ENCODE data around the gene FAM187B. TPM values are rescaled to one million over a fixed set of nuclear protein-coding genes. Genes with fewer than 3 reads are reported as not detected.

Gene FAM187B
- total and polyA plus RNA-seq, 12 donors: 0.06 to 0.48 (median 0.16) TPM; not detected in 8

- 76 to 83% (median 81%) methylated on average over 6 of the region's 6 CpGs for WGBS, 4 donors
- Histone ChIP-seq H3K27ac (no peak overlapping the region), H3K27me3 (no peaks in the 10 kb centered on the region), H3K4me1 (replicated peaks in 1 of 2) (no peaks in the 10 kb centered on the region), H3K4me3 (no peak overlapping the region), H3K36me3 (replicated peaks in 1 of 2) (no peaks in the 10 kb centered on the region), H3K9me3 (replicated peaks in 1 of 3) (peaks cover 0 to 2% (median 0%) of the 10 kb centered on the region in 3 donors)
- TF ChIP-seq CTCF (IDR thresholded peaks at IDR 0.05) (no peak), POLR2A (IDR thresholded peaks at IDR 0.05) (no peak)
- peak in 2 of 7 donors; percentile 18 to 45 for DNase-seq
- intact Hi-C loops (cut with DNase I): no loop called here
Observed at GRCh38 chr19:35236638-35237400, 8.3 kb upstream of the FAM187B start.

GRCh38 chr19:35232912-35233311, 4.4 kb upstream of the FAM187B start:
- intact Hi-C loops (cut with DNase I): no loop called here
- Histone ChIP-seq H3K9me3 (replicated peaks in 1 of 3) (no peaks in the 10 kb centered on the region), H3K4me1 (replicated peaks in 1 of 2) (no peaks in the 10 kb centered on the region), H3K36me3 (replicated peaks in 1 of 2) (no peaks in the 10 kb centered on the region), H3K4me3 (no peak overlapping the region), H3K27ac (no peak overlapping the region), H3K27me3 (no peaks in the 10 kb centered on the region)
- DNase-seq: no peak
- 68 to 72% (median 71%) methylated on average over 5 of the region's 5 CpGs for WGBS, 4 donors
- TF ChIP-seq CTCF (IDR thresholded peaks at IDR 0.05): no peak
- TF ChIP-seq POLR2A (IDR thresholded peaks at IDR 0.05): no peak

- 86 to 94% (median 92%) methylated on average over 13 to 14 of the region's 14 CpGs for WGBS, 4 donors
- TF ChIP-seq POLR2A (IDR thresholded peaks at IDR 0.05) (no peak), CTCF (IDR thresholded peaks at IDR 0.05) (no peak)
- Histone ChIP-seq H3K9me3 (replicated peaks in 1 of 3) (no peaks in the 10 kb centered on the region), H3K27ac (no peak overlapping the region), H3K27me3 (no peaks in the 10 kb centered on the region), H3K4me1 (replicated peaks in 1 of 2) (no peaks in the 10 kb centered on the region), H3K4me3 (no peak overlapping the region), H3K36me3 (replicated peaks in 1 of 2) (no peaks in the 10 kb centered on the region)
- DNase-seq: peak in 5 of 7 donors; percentile 3 to 27 (median 11)
- intact Hi-C loops (cut with DNase I): no loop called here
Observed at GRCh38 chr19:35231956-35232645, 3.6 kb upstream of the FAM187B start.

GRCh38 chr19:35229601-35230000, 1.1 kb upstream of the FAM187B start:
- DNase-seq: peak in 2 of 7 donors; percentile 9 to 20
- TF ChIP-seq POLR2A (IDR thresholded peaks at IDR 0.05) (no peak), CTCF (IDR thresholded peaks at IDR 0.05) (no peak)
- no peaks in the 10 kb centered on the region for H3K36me3 ChIP-seq (replicated peaks in 1 of 2)
- no peaks in the 10 kb centered on the region for H3K27me3 ChIP-seq
- H3K9me3 ChIP-seq (replicated peaks in 1 of 3): no peaks in the 10 kb centered on the region
- no peak overlapping the region for H3K4me3 ChIP-seq
- intact Hi-C loops (cut with DNase I): no loop called here
- H3K27ac ChIP-seq: no peak overlapping the region
- H3K4me1 ChIP-seq (replicated peaks in 1 of 2): peaks cover 3 to 4% of the 10 kb centered on the region in 2 donors
- 88 to 95% (median 94%) methylated on average over 8 of the region's 8 CpGs for WGBS, 4 donors
